Pancreas (tissue), 10 donors: ENCODE results near the gene INHBC. TPM values are rescaled to one million over a fixed set of nuclear protein-coding genes. Genes with fewer than 3 reads are reported as not detected.
"Not testable (repeated sequence)": the region's sequence is repeated elsewhere in the genome, so short reads cannot be mapped to it uniquely, and the experiment has no call there.

Experiments used
- ATAC-seq, 4 donors: fragments of 200-7000 bp; cut with Tn5 transposase; one replicate each; pipeline versions ENCODE4 v1.8.0 to v1.9.1; 2020; ENCODE audit warnings: mild to moderate bottlenecking in 4 of 4, moderate library complexity in 4 of 4
- DNase-seq, 6 donors: peaks; one replicate each; pipeline ENCODE4 v3.0.0-alpha.2; 2020
- FAIRE-seq: peaks from 2 replicates; lab custom pipeline; 2012; peaks lifted over from hg19 to GRCh38; lab: Jason Lieb, UNC
- H3K27ac ChIP-seq, 4 donors: fragments of 200-600 bp; sonication (generic); 1 replicate in 3 of 4; 2 replicates in 1 of 4; pipeline versions ENCODE4 v1.5.0 to v1.8.0; 2020
- H3K27me3 ChIP-seq, 4 donors: fragments of 200-600 bp; one replicate each; pipeline ENCODE4 v1.8.0; 2021
- H3K36me3 ChIP-seq, 3 donors: fragments of 200-600 bp; sonication (generic) in 1 of 3; one replicate each; pipeline versions ENCODE4 v1.5.0 to v1.8.0; 2020 to 2021
- H3K4me1 ChIP-seq, 3 donors: fragments of 200-600 bp; one replicate each; pipeline ENCODE4 v1.8.0; 2021
- H3K4me3 ChIP-seq, 4 donors: fragments of 200-600 bp; sonication (generic) in 2 of 4; one replicate each; pipeline versions ENCODE4 v1.5.0 to v1.8.0; 2020 to 2021
- H3K9me3 ChIP-seq, 4 donors: fragments of 200-600 bp; one replicate each; pipeline ENCODE4 v1.8.0; 2021
- WGBS, 2 donors: extraction: QIAGEN DNeasy Blood & Tissue Kit; methylation state at CpG; one replicate each; pipeline ENCODE4 v1.1.7; 2013; 5-methylcytosine and 5-hydroxymethylcytosine counted together
- intact Hi-C, 3 donors: fragments of 100-400 bp; cut with DNase I; formaldehyde crosslinking; loops; one replicate each; pipeline versions ENCODE4 v1.11.1 to v1.14.2; 2022
- polyA plus RNA-seq, 2 donors: library from polyadenylated mRNA; stranded (reverse); fragments of 200-250 nt; gene quantifications; one replicate each; pipeline ENCODE4 v1.2.3, GENCODE V29; 2013
- total RNA-seq, 6 donors: library from RNA; stranded (reverse); fragmentation: NEBNext Ultra II Directional in 4 of 6; extraction: Animal tissue kit (Norgen Biotek cat#: 25700) in 4 of 6; gene quantifications; one replicate each; pipeline versions ENCODE4 v1.2.1 to v1.2.4, GENCODE V29; 2021 to 2023
- TF ChIP-seq, protein P1 (sequence below), 4 donors: fragments of 200-600 bp; sonication (generic) in 3 of 4; IDR thresholded peaks; one replicate each; pipeline versions ENCODE4 v1.5.0 to v1.8.0; 2021; ENCODE audit warnings: antibody characterized with exemption in 4 of 4
- donor health status: healthy with polysubstance abuse.
- donor health status: DM: no; HTN: no; CAD: no; lungs with moderate emphysema.
- donor health status: DM: no; HTN: no; CAD: no.
- donor health status: control.
- donor health status: control.
- donor health status: Bipolar disorder and iron deficiency.
- donor health status: DM: yes; HTN: yes; CAD: no.
- donor health status: DM: no; HTN: no; CAD: no.
- donor health status: DM: no; HTN: no; CAD: no.
- donor health status: DM: yes; HTN: yes; CAD: no.

The INHBC gene
- total and polyA plus RNA-seq, 8 donors, result 0.09 TPM; not detected in 6

DNA sequence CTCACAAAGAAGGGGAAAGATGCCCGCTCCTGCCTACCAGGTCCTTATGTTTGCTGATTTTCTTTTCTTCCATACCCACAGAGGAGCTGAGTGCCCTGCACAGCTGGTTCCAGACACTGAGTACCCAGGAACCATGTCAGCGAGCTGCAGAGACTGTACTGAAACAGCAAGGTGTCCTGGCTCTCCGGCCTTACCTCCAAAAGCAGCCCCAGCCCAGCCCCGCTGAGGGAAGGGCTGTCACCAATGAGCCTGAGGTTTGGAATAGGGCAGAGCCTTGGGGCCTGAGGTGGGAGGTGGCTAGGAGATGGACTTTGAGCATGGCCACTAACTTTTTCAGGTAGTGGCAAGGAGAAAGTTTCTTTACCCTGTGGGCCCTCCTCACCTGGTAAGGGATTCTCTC lies 55.5 kb downstream of the INHBC start:
- H3K4me1 ChIP-seq, result peaks cover 0 to 10% (median 0%) of the 10 kb centered on the region in 3 donors
- peaks cover 0 to 21% (median 13%) of the 10 kb centered on the region in 3 donors for H3K36me3 ChIP-seq
- intact Hi-C loops, result no loop called here
- no peak for DNase-seq
- no peak for FAIRE-seq
- no peak overlapping the region for H3K27ac ChIP-seq
- no peak overlapping the region for H3K4me3 ChIP-seq
- no peak for ATAC-seq
- H3K9me3 ChIP-seq, result no peaks in the 10 kb centered on the region
- 91 to 95% methylated on average over 4 of the region's 4 CpGs for WGBS, 2 donors
- TF ChIP-seq, protein P1, sequence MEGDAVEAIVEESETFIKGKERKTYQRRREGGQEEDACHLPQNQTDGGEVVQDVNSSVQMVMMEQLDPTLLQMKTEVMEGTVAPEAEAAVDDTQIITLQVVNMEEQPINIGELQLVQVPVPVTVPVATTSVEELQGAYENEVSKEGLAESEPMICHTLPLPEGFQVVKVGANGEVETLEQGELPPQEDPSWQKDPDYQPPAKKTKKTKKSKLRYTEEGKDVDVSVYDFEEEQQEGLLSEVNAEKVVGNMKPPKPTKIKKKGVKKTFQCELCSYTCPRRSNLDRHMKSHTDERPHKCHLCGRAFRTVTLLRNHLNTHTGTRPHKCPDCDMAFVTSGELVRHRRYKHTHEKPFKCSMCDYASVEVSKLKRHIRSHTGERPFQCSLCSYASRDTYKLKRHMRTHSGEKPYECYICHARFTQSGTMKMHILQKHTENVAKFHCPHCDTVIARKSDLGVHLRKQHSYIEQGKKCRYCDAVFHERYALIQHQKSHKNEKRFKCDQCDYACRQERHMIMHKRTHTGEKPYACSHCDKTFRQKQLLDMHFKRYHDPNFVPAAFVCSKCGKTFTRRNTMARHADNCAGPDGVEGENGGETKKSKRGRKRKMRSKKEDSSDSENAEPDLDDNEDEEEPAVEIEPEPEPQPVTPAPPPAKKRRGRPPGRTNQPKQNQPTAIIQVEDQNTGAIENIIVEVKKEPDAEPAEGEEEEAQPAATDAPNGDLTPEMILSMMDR (IDR thresholded peaks at IDR 0.05), result no peak
- H3K27me3 ChIP-seq, result no peaks in the 10 kb centered on the region

- WGBS, 2 donors, result 82 to 84% methylated on average over 15 of the region's 15 CpGs
- Histone ChIP-seq H3K4me3 (no peak overlapping the region), H3K36me3 (peaks cover 0 to 21% (median 13%) of the 10 kb centered on the region in 3 donors), H3K4me1 (peaks cover 0 to 10% (median 0%) of the 10 kb centered on the region in 3 donors), H3K27ac (no peak overlapping the region), H3K27me3 (no peaks in the 10 kb centered on the region), H3K9me3 (no peaks in the 10 kb centered on the region)
- FAIRE-seq, result no peak
- intact Hi-C loops, result no loop called here
- DNase-seq, result peak in 1 of 6 donors; percentile 18
- no peak for ATAC-seq
- TF ChIP-seq, protein P1 (IDR thresholded peaks at IDR 0.05), result no peak
These were observed 57.1 kb downstream of the INHBC start for GRCh38 chr12:57491393-57492280.

DNA sequence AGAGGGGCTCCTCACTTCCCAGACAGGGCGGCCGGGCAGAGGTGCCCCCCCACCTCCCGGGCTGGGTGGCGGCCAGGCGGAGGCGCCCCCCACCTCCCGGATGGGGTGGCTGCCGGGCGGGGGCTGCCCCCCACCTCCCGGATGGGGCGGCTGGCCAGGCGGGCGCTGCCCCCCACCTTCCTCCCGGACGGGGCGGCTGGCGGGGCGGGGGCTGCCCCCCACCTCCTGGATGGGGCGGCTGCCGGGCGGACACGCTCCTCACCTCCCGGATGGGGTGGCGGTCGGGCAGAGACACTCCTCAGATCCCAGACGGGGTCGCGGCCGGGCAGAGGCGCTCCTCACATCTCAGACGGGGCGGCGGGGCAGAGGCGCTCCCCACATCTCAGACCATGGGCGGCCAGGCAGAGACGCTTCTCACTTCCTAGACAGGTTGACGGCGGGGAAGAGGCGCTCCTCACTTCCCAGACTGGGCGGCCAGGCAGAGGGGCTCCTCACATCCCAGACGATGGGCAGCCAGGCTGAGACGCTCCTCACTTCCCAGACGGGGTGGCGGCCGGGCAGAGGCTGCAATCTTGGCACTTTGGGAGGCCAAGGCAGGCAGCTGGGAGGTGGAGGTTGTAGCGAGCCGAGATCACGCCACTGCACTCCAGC lies 60.6 kb downstream of the INHBC start:
- DNase-seq, result peak in 1 of 6 donors; percentile 44
- H3K4me1 ChIP-seq, H3K27me3 ChIP-seq, intact Hi-C loops, H3K4me3 ChIP-seq, ATAC-seq, H3K27ac ChIP-seq, FAIRE-seq, H3K9me3 ChIP-seq: not testable (repeated sequence)
- H3K36me3 ChIP-seq, result peaks cover 3 to 31% (median 10%) of the 10 kb centered on the region in 3 donors
- 97 to 98% methylated on average over 39 to 45 of the region's 48 CpGs for WGBS, 2 donors

DNA sequence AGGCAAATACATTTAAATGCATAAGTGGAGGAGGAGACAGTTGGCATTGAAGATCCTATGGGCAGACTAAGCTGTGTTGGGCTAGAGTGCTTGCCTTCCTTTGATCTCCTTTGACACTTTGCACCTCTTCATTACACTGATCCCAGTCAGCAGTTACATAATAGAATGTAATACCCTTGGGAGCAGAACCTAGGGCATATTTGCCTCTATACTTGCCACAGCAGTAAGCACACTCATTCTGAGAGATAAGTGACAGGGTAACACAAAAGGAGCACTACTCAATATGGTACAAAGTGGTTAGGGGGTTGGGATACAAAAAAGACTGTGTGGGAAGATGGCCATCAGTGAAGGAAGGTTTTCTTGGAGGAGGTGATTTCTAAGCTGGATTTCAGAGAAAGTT lies 62.2 kb downstream of the INHBC start:
- Histone ChIP-seq H3K4me1 (no peaks in the 10 kb centered on the region), H3K4me3 (no peak overlapping the region), H3K9me3 (no peaks in the 10 kb centered on the region), H3K36me3 (peaks cover 9 to 28% (median 10%) of the 10 kb centered on the region in 3 donors), H3K27ac (no peak overlapping the region), H3K27me3 (no peaks in the 10 kb centered on the region)
- intact Hi-C loops, result no loop called here
- DNase-seq (no peak), FAIRE-seq (no peak), ATAC-seq (no peak)
- TF ChIP-seq, protein P1 (IDR thresholded peaks at IDR 0.05), result no peak

DNA sequence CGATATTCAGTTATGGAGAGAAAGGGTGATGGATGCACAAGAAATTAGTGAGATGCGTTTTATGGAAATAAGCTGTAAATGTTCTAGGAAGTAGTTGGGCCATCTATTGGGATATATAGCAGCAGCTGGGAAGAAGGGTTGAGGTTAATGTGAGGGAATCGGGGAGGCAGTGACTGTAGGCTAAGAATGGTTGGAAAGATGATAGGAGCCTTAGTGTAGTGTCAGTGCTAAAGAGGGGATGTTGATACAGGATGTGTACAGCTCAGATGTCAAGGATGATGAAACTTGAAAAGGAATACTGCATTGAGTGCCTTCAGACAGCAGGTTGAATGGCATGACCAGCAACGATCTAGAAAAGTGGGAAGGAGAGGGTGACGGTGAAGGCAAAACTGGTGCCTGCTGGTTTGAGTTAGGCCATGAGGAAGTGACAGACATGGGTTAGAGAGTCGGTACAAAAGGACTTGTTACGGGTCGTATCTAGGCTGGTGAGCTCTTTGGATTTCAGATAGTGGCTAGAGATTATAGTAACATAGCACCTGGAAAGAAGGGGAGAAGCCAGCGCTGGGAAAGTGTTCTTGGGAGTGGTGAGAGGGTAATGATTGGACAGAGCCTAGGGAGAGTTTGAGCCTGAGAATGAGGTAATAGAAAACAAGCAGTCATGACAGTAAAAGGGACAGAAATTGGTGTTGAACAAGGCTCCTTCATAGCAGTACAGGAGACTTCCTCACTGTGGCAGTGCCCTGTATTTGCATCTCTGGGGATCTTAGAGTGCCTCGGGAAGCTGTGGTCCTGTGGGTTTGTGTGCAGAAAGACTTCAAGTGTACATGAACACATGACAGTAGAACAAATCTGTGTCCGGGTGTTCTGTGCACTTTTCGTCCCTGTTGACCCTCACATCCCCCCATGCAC lies 62.9 kb downstream of the INHBC start:
- no peaks in the 10 kb centered on the region for H3K9me3 ChIP-seq
- H3K27me3 ChIP-seq, result no peaks in the 10 kb centered on the region
- no peak overlapping the region for H3K4me3 ChIP-seq
- 91 to 92% methylated on average over 12 of the region's 12 CpGs for WGBS, 2 donors
- H3K36me3 ChIP-seq, result peaks cover 9 to 27% (median 10%) of the 10 kb centered on the region in 3 donors
- TF ChIP-seq, protein P1 (IDR thresholded peaks at IDR 0.05), result no peak
- H3K27ac ChIP-seq, result no peak overlapping the region
- DNase-seq, result peak in 1 of 6 donors; percentile 6
- no peaks in the 10 kb centered on the region for H3K4me1 ChIP-seq
- ATAC-seq, result no peak
- no peak for FAIRE-seq
- intact Hi-C loops, result no loop called here
